SK-MEL-5 (cell line): ENCODE measurements around the gene AGAP1. TPM values are rescaled to one million over a fixed set of nuclear protein-coding genes. Genes with fewer than 3 reads are reported as not detected.

Experiments
- DNase-seq: peaks from one replicate; pipeline ENCODE4 v3.0.0-alpha.2; 2016; ENCODE audit warnings: low read depth, low spot score
- in situ Hi-C: cut with HindIII; loops from 2 replicates; pipeline ENCODE4 v1.10.0; 2016; ENCODE audit warnings: low sequenced_read_pairs, high pct_unique_total_duplicates, low pct_unique_long_range_greater_than_20kb
- total RNA-seq: library from RNA; depleted of rRNA; stranded (reverse); fragments of >200 nt; shearing (Covaris generic); gene quantifications from 2 replicates; pipeline ENCODE4 v1.2.3, GENCODE V29; 2014

Gene AGAP1
- total RNA-seq, 1 experiment from 2014 or later, result 16.4 TPM

GRCh38 chr2:235502336-235502735, 8.5 kb downstream of the AGAP1 start:
- no peak for DNase-seq
- in situ Hi-C loops, result no loop called here

GRCh38 chr2:235504441-235505180, 10.8 kb downstream of the AGAP1 start:
- DNase-seq, result peak; percentile 39
- in situ Hi-C loops, result no loop called here

- in situ Hi-C loops, result no loop called here
These were observed 11.4 kb downstream of the AGAP1 start for GRCh38 chr2:235505181-235505741.

GRCh38 chr2:235506291-235506996, 12.6 kb downstream of the AGAP1 start:
- in situ Hi-C loops, result no loop called here
- no peak for DNase-seq

More at GRCh38 chr2:235505181-235505741, 11.4 kb downstream of the AGAP1 start:
- no peak for DNase-seq

- in situ Hi-C loops, result no loop called here
- no peak for DNase-seq
These were observed 13.3 kb downstream of the AGAP1 start for GRCh38 chr2:235506997-235507615.

GRCh38 chr2:235507928-235508327, 14.1 kb downstream of the AGAP1 start:
- DNase-seq, result no peak
- in situ Hi-C loops, result no loop called here

- in situ Hi-C loops, result no loop called here
These were observed 14.7 kb downstream of the AGAP1 start for GRCh38 chr2:235508371-235509160.

GRCh38 chr2:235510318-235510717, 16.5 kb downstream of the AGAP1 start:
- in situ Hi-C loops, result no loop called here
- DNase-seq, result no peak

More at GRCh38 chr2:235508371-235509160, 14.7 kb downstream of the AGAP1 start:
- DNase-seq, result no peak

- no peak for DNase-seq
- in situ Hi-C loops, result no loop called here
These were observed 17.4 kb downstream of the AGAP1 start for GRCh38 chr2:235511187-235511661.

- in situ Hi-C loops, result no loop called here
- no peak for DNase-seq
These were observed 18.2 kb downstream of the AGAP1 start for GRCh38 chr2:235511751-235512698.

- in situ Hi-C loops, result no loop called here
- no peak for DNase-seq
These were observed 18.8 kb downstream of the AGAP1 start for GRCh38 chr2:235512699-235513053.

GRCh38 chr2:235513984-235514626, 20.3 kb downstream of the AGAP1 start:
- DNase-seq, result no peak
- in situ Hi-C loops, result no loop called here

GRCh38 chr2:235514627-235515363, 21.0 kb downstream of the AGAP1 start:
- in situ Hi-C loops, result no loop called here
- no peak for DNase-seq

GRCh38 chr2:235515364-235515742, 21.5 kb downstream of the AGAP1 start:
- no peak for DNase-seq
- in situ Hi-C loops, result no loop called here

- in situ Hi-C loops, result no loop called here
- no peak for DNase-seq
These were observed 22.0 kb downstream of the AGAP1 start for GRCh38 chr2:235515821-235516220.

- DNase-seq, result no peak
- in situ Hi-C loops, result no loop called here
These were observed 22.4 kb downstream of the AGAP1 start for GRCh38 chr2:235516257-235516656.
